ENCODE data around the gene BMP6. TPM values are rescaled to one million over a fixed set of nuclear protein-coding genes. Genes with fewer than 3 reads are reported as not detected.

BMP6 gene
- total and polyA plus RNA-seq, 7 donors, result 0.64 to 5.3 (median 2.2) TPM; not detected in 2

GRCh38 chr6:7902221-7902620, 176.3 kb downstream of the BMP6 start:
- Histone ChIP-seq H3K4me3 (no peak overlapping the region), H3K27me3 (no peaks in the 10 kb centered on the region), H3K36me3 (peaks cover 6 to 74% (median 39%) of the 10 kb centered on the region in 4 donors), H3K9me3 (no peaks in the 10 kb centered on the region), H3K27ac (no peak overlapping the region), H3K4me1 (no peaks in the 10 kb centered on the region)
- WGBS, 2 donors, result 90 to 92% methylated on average over 8 of the region's 8 CpGs
- intact Hi-C loops (cut with DNase I), result no loop called here
- no peak for TF ChIP-seq EP300 (IDR thresholded peaks at IDR 0.05)
- TF ChIP-seq CTCF (IDR thresholded peaks at IDR 0.05), result no peak
- no peak for TF ChIP-seq POLR2A (IDR thresholded peaks at IDR 0.05)
- DNase-seq, result no peak

GRCh38 chr6:7902867-7903266, 177.0 kb downstream of the BMP6 start:
- peaks cover 6 to 67% (median 34%) of the 10 kb centered on the region in 4 donors for H3K36me3 ChIP-seq
- DNase-seq, result no peak
- H3K9me3 ChIP-seq, result no peaks in the 10 kb centered on the region
- no peaks in the 10 kb centered on the region for H3K27me3 ChIP-seq
- no peaks in the 10 kb centered on the region for H3K4me1 ChIP-seq
- intact Hi-C loops (cut with DNase I), result no loop called here
- no peak overlapping the region for H3K27ac ChIP-seq
- no peak for TF ChIP-seq POLR2AphosphoS5 (IDR thresholded peaks at IDR 0.05)
- no peak for TF ChIP-seq EP300 (IDR thresholded peaks at IDR 0.05)
- TF ChIP-seq CTCF (IDR thresholded peaks at IDR 0.05), result no peak
- TF ChIP-seq POLR2A (IDR thresholded peaks at IDR 0.05), result no peak
- H3K4me3 ChIP-seq, result no peak overlapping the region
- 98 to 100% methylated on average over 1 of the region's 1 CpG for WGBS, 2 donors

- Histone ChIP-seq H3K27me3 (no peaks in the 10 kb centered on the region), H3K4me1 (peaks cover 0 to 5% (median 2%) of the 10 kb centered on the region in 4 donors), H3K9me3 (no peaks in the 10 kb centered on the region), H3K27ac (no peak overlapping the region), H3K36me3 (peaks cover 6 to 59% (median 26%) of the 10 kb centered on the region in 4 donors), H3K4me3 (no peak overlapping the region)
- 92% methylated on average over 3 of the region's 3 CpGs for WGBS, 2 donors
- intact Hi-C loops (cut with DNase I), result no loop called here
- DNase-seq, result no peak
- TF ChIP-seq POLR2A (IDR thresholded peaks at IDR 0.05), result no peak
- no peak for TF ChIP-seq EP300 (IDR thresholded peaks at IDR 0.05)
- TF ChIP-seq CTCF (IDR thresholded peaks at IDR 0.05), result no peak
- TF ChIP-seq POLR2AphosphoS5 (IDR thresholded peaks at IDR 0.05), result no peak
These were observed 177.8 kb downstream of the BMP6 start for GRCh38 chr6:7903673-7904072.

DNA sequence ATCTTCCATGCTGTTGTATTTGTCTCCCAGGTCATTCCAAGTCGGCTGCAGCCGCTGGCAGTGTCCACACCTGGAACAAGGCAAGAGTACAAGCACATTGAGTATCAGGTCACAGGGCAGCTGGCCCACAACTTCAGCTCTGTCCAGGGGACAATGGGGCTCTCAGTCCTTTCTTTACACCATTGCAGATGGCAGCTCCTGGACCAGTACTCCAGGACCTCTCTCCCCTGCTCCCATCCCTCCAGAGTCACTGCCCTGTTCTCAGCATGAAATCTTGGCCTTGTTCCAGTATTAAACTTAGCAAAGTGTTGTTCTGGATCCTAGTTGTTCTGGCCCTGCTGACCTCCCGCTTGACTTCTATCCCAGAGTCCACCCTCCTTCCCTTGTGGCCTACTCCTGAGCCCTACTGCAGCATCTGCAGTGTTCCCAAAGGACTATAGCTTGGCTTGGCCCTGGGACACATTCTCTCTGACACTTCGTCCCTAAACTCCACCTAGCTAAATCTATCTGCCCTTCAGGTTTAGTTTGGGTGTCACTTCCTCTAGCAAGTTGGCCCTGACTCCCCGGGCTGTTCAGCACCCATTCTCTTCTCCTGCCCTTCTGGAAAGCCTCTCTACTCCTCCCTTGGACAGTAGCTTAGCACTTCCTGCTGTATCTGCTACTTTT, 178.9 kb downstream of the BMP6 start:
- Histone ChIP-seq H3K4me3 (no peak overlapping the region), H3K27ac (no peak overlapping the region), H3K27me3 (no peaks in the 10 kb centered on the region), H3K36me3 (peaks cover 6 to 48% (median 21%) of the 10 kb centered on the region in 4 donors), H3K9me3 (no peaks in the 10 kb centered on the region), H3K4me1 (peaks cover 0 to 15% (median 12%) of the 10 kb centered on the region in 4 donors)
- TF ChIP-seq POLR2A (IDR thresholded peaks at IDR 0.05) (no peak), EP300 (IDR thresholded peaks at IDR 0.05) (no peak), CTCF (IDR thresholded peaks at IDR 0.05) (no peak), POLR2AphosphoS5 (IDR thresholded peaks at IDR 0.05) (no peak)
- intact Hi-C loops (cut with DNase I), result no loop called here
- WGBS, 2 donors, result 91% methylated on average over 5 of the region's 5 CpGs
- no peak for DNase-seq

DNA sequence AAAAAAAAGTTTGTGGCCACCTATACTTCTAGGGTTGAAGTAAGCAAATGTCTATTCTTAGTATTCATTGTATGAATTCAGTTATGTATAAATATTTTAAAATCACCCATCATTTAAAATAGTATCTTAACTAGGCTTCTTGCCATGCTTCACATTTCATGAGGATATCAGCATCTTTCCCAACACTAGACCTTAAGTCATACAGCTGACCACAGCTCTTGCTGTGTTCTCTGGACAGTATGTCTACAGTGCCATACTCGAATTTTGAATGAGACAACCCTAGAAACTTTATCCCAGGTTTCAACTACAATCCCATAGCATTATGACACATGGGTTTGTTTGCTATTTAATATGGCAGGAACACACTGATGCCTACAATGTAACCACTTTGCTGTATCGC, 179.5 kb downstream of the BMP6 start:
- no peaks in the 10 kb centered on the region for H3K9me3 ChIP-seq
- no peak for DNase-seq
- no peak overlapping the region for H3K27ac ChIP-seq
- no peak overlapping the region for H3K4me3 ChIP-seq
- H3K36me3 ChIP-seq, result peaks cover 6 to 42% (median 21%) of the 10 kb centered on the region in 4 donors
- H3K27me3 ChIP-seq, result no peaks in the 10 kb centered on the region
- 91 to 96% methylated on average over 2 of the region's 2 CpGs for WGBS, 2 donors
- no peak for TF ChIP-seq POLR2AphosphoS5 (IDR thresholded peaks at IDR 0.05)
- TF ChIP-seq CTCF (IDR thresholded peaks at IDR 0.05), result no peak
- TF ChIP-seq POLR2A (IDR thresholded peaks at IDR 0.05), result no peak
- TF ChIP-seq EP300 (IDR thresholded peaks at IDR 0.05), result no peak
- intact Hi-C loops (cut with DNase I), result no loop called here
- peaks cover 0 to 15% (median 12%) of the 10 kb centered on the region in 4 donors for H3K4me1 ChIP-seq

Measured in sigmoid colon (tissue), 7 donors.